Activated T-cell treated with anti-CD3 and anti-CD28 coated beads, Interleukin-2, amount 50 U/mL, for 4 hours (primary cell): Measurements from ENCODE around the gene DAAM1. TPM values are rescaled to one million over a fixed set of nuclear protein-coding genes. Genes with fewer than 3 reads are reported as not detected.

ENCODE experiments used
- ATAC-seq, 2 donors: fragments of 200-7000 bp; cut with Tn5 transposase; one replicate each; pipeline ENCODE4 v1.10.0; 2021
- DNase-seq: peaks from one replicate; pipeline ENCODE4 v3.0.0-alpha.2; 2020
- H3K27me3 Mint-ChIP-seq: one replicate; pipeline ENCODE4 v1.8.0; 2021; ENCODE audit warnings: low read depth, mixed read lengths
- H3K36me3 Mint-ChIP-seq: one replicate; pipeline ENCODE4 v1.8.0; 2022; ENCODE audit warnings: mixed read lengths; ENCODE audit not compliant: insufficient read depth
- H3K4me1 Mint-ChIP-seq: one replicate; pipeline ENCODE4 v1.8.0; 2021; ENCODE audit warnings: low read depth, mixed read lengths
- H3K4me3 Mint-ChIP-seq: one replicate; pipeline ENCODE4 v1.8.0; 2021; ENCODE audit warnings: mild to moderate bottlenecking, moderate library complexity, mixed read lengths
- H3K9me3 Mint-ChIP-seq: one replicate; pipeline ENCODE4 v1.8.0; 2021; ENCODE audit warnings: mixed read lengths
- total RNA-seq, 3 donors: library from RNA; stranded (reverse); gene quantifications; one replicate each; pipeline ENCODE4 v1.2.1, GENCODE V29; 2021

Gene DAAM1
- total RNA-seq, 3 donors from 2014 or later: 4.5 to 6.0 (median 5.2) TPM

- H3K27me3 Mint-ChIP-seq: no peaks in the 10 kb centered on the region
Observed at GRCh38 chr14:59268011-59268410, 79.5 kb downstream of the DAAM1 start.

GRCh38 chr14:59268858-59269257 is 80.4 kb downstream of the DAAM1 start:
- Mint-ChIP-seq H3K4me1 (peaks cover 10% of the 10 kb centered on the region), H3K36me3 (peaks cover 45% of the 10 kb centered on the region), H3K4me3 (no peak overlapping the region), H3K9me3 (no peaks in the 10 kb centered on the region), H3K27me3 (no peaks in the 10 kb centered on the region)
- ATAC-seq (no peak), DNase-seq (no peak)

More at GRCh38 chr14:59268011-59268410, 79.5 kb downstream of the DAAM1 start:
- peaks cover 9% of the 10 kb centered on the region for H3K4me1 Mint-ChIP-seq
- ATAC-seq (no peak), DNase-seq (no peak)
- no peak overlapping the region for H3K4me3 Mint-ChIP-seq
- peaks cover 50% of the 10 kb centered on the region for H3K36me3 Mint-ChIP-seq
- H3K9me3 Mint-ChIP-seq: no peaks in the 10 kb centered on the region

DNA sequence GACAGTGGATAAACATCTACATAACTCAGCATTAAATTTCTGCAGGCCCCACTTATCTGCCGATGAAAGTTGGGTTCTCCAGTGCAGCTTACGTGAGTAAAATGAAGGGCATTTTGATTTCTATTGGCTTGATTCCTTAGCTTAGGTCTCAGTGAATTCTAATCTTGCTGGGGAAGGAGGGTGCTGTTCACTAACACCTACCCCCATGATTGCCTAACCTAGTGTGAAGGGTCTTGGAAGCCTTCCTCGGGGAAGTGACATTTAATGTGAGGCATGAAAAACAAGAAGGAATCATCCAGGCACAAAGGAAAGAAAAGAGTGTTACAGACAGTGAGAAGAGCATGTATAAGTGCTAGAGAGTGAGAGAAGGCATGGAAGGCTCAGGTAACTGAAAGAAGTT is 81.0 kb downstream of the DAAM1 start:
- Mint-ChIP-seq H3K9me3 (no peaks in the 10 kb centered on the region), H3K27me3 (no peaks in the 10 kb centered on the region), H3K4me1 (peaks cover 13% of the 10 kb centered on the region), H3K4me3 (no peak overlapping the region), H3K36me3 (peaks cover 39% of the 10 kb centered on the region)
- ATAC-seq: no peak
- no peak for DNase-seq

DNA sequence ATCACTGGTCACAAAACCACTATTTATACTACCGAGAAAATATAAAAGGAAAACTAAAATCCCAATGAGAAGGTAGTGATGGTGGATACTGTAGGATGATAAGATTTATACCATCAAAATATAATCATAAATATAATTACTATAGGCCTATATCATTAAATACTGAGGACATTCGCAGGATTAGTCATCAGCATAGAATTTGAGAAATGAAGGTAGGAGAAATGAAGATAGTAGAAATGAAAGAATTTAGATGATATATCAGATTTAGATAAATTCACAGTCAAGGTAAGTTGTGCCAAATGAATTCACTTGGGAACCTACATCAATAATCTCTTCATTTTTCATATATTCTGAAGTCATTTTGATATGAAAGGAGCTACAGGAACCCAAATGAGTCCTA is 82.8 kb downstream of the DAAM1 start:
- Mint-ChIP-seq H3K4me3 (no peak overlapping the region), H3K9me3 (no peaks in the 10 kb centered on the region), H3K27me3 (no peaks in the 10 kb centered on the region)

DNA sequence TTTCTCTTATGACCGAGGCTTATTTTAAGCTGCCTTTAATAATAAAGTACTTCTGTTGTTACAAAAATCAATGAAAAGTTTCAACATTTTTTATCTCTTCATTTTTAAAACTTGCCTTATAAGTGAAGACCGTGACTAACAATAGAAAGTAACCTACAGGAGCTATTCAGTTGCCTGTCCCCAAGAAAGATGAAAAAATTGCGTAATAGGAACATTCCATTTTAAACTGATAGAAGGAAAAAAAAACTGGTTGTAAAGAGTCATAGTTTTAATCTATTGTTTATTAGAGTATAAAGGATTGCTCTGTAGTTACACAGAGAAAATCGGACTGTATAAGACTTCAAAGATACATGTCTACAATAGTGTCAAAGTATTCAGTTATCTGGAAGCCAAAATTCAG is 83.3 kb downstream of the DAAM1 start:
- H3K27me3 Mint-ChIP-seq: no peaks in the 10 kb centered on the region
- no peak overlapping the region for H3K4me3 Mint-ChIP-seq

More for the DNA sequence above, 82.8 kb downstream of the DAAM1 start:
- Mint-ChIP-seq H3K36me3 (peaks cover 24% of the 10 kb centered on the region), H3K4me1 (peaks cover 24% of the 10 kb centered on the region)
- DNase-seq (no peak), ATAC-seq (no peak)

GRCh38 chr14:59272633-59273032 is 84.2 kb downstream of the DAAM1 start:
- no peaks in the 10 kb centered on the region for H3K9me3 Mint-ChIP-seq
- peaks cover 24% of the 10 kb centered on the region for H3K4me1 Mint-ChIP-seq
- no peaks in the 10 kb centered on the region for H3K27me3 Mint-ChIP-seq
- no peak overlapping the region for H3K4me3 Mint-ChIP-seq
- peaks cover 13% of the 10 kb centered on the region for H3K36me3 Mint-ChIP-seq
- no peak for ATAC-seq
- DNase-seq: no peak

More for the DNA sequence above, 83.3 kb downstream of the DAAM1 start:
- no peak for DNase-seq
- Mint-ChIP-seq H3K9me3 (no peaks in the 10 kb centered on the region), H3K4me1 (peaks cover 27% of the 10 kb centered on the region), H3K36me3 (peaks cover 19% of the 10 kb centered on the region)
- no peak for ATAC-seq

DNA sequence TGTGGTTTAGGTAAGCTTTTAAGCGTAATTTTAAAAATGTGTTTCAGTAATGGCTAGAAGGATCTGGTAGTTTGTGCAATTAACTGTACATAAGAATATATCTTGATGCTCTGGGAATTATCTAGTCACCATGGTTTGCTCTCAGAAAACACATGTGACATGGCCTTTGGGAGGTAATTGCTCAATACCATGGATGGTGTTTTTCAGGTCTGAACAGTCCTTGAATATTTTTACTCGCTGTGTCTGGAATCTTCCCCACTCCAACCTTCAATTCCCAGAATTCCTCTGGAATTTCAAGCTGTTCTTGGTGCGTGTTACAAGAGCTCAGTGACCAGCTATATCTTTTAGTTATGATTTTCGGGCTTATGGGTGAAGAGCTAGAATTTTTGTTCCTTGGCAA is 85.3 kb downstream of the DAAM1 start:
- Mint-ChIP-seq H3K9me3 (no peaks in the 10 kb centered on the region), H3K4me1 (peaks cover 26% of the 10 kb centered on the region), H3K4me3 (no peak overlapping the region), H3K27me3 (no peaks in the 10 kb centered on the region), H3K36me3 (peaks cover 14% of the 10 kb centered on the region)
- DNase-seq (no peak), ATAC-seq (no peak)

DNA sequence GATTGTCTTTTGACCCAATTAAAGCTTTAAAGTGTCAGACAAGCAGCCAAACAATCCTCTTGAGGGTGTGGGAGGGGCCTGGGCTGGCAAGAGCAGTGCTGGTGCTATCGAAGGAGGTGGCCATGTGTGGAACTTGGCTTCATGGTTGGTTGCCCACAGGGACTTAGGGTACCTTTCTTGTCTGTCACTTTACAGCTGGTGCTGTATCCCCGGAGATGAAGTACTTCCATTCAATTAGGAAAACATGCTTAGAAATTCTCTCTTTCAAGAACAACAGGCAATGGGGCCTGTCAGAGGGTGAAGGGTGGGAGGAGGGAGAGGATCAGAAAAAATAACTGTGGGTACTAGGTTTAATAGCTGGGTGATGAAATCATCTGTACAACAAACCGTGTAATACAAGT is 86.5 kb downstream of the DAAM1 start:
- no peak for ATAC-seq
- Mint-ChIP-seq H3K36me3 (peaks cover 8% of the 10 kb centered on the region), H3K27me3 (no peaks in the 10 kb centered on the region), H3K9me3 (no peaks in the 10 kb centered on the region), H3K4me1 (peaks cover 26% of the 10 kb centered on the region), H3K4me3 (no peak overlapping the region)
- DNase-seq: no peak

DNA sequence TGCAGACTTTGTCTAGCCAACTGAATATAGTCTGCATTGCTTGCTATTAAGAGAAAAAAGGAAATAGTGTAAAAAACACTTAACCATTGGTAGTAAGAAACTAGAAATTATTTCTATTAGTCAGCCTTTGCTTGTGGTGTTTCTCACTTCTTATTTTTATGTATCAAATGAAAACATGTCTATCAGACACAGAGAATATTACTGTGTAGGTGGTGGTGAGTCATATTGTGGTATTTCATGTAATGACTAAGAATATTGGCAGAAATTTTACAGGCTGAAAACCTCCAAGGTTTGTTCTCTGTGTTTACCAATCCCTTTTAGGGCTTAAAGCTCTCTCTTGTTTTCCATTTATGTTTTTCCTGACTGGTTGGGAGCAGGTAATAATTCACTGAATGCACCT is 87.2 kb downstream of the DAAM1 start:
- Mint-ChIP-seq H3K4me3 (no peak overlapping the region), H3K27me3 (no peaks in the 10 kb centered on the region), H3K9me3 (no peaks in the 10 kb centered on the region), H3K36me3 (peaks cover 9% of the 10 kb centered on the region), H3K4me1 (peaks cover 26% of the 10 kb centered on the region)
- ATAC-seq (peak; percentile 87 to 91), DNase-seq (no peak)

- Mint-ChIP-seq H3K4me3 (no peak overlapping the region), H3K27me3 (no peaks in the 10 kb centered on the region), H3K36me3 (peaks cover 9% of the 10 kb centered on the region), H3K4me1 (peaks cover 26% of the 10 kb centered on the region), H3K9me3 (no peaks in the 10 kb centered on the region)
- DNase-seq (no peak), ATAC-seq (no peak)
Observed at GRCh38 chr14:59276235-59276634, 87.8 kb downstream of the DAAM1 start.

DNA sequence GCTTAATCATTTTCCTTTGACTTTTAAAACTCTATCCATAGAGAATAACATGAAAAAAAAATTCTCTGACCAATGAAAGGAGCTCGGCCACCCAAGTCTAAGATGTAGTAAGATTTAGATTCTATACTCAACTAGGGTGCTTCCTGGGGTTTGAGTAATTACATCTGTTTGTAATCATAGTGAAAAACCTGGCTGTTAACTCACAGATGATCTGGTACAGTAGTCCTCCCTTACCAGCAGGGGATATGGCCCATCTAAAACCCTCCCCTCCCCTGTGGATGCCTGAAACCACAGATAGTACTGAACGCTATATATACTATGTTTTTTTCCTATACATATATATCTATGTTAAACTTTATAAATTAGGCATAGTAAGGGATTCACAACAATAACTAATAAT is 89.2 kb downstream of the DAAM1 start:
- Mint-ChIP-seq H3K9me3 (no peaks in the 10 kb centered on the region), H3K4me3 (no peak overlapping the region), H3K27me3 (no peaks in the 10 kb centered on the region), H3K36me3 (peaks cover 13% of the 10 kb centered on the region), H3K4me1 (peaks cover 26% of the 10 kb centered on the region)
- ATAC-seq (no peak), DNase-seq (no peak)

- Mint-ChIP-seq H3K36me3 (peaks cover 16% of the 10 kb centered on the region), H3K9me3 (no peaks in the 10 kb centered on the region), H3K4me3 (no peak overlapping the region), H3K4me1 (peaks cover 26% of the 10 kb centered on the region), H3K27me3 (no peaks in the 10 kb centered on the region)
- ATAC-seq: no peak
- DNase-seq: no peak
Observed at GRCh38 chr14:59278111-59278510, 89.6 kb downstream of the DAAM1 start.

DNA sequence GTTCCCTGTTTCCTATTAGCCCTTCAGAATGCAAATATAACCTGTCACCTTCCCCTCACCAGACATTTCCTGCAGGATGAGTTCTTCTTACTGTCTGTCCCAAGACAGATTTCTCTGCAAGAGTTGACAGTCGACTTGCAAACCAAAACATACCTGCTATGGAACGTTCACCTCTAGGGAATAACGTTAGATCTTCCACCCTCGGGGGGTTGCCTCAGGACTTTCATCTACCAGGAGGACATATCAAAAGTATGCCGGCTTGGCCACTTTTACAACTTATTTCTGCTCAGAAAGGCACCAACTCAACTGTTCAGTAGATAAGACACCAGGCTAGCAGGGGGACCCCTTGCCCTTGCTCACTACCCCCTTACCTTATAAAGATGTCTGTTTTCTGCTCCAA is 92.5 kb downstream of the DAAM1 start:
- Mint-ChIP-seq H3K9me3 (peaks cover 18% of the 10 kb centered on the region), H3K4me1 (peaks cover 8% of the 10 kb centered on the region), H3K27me3 (no peaks in the 10 kb centered on the region), H3K4me3 (no peak overlapping the region), H3K36me3 (peaks cover 28% of the 10 kb centered on the region)
- no peak for DNase-seq
- no peak for ATAC-seq

DNA sequence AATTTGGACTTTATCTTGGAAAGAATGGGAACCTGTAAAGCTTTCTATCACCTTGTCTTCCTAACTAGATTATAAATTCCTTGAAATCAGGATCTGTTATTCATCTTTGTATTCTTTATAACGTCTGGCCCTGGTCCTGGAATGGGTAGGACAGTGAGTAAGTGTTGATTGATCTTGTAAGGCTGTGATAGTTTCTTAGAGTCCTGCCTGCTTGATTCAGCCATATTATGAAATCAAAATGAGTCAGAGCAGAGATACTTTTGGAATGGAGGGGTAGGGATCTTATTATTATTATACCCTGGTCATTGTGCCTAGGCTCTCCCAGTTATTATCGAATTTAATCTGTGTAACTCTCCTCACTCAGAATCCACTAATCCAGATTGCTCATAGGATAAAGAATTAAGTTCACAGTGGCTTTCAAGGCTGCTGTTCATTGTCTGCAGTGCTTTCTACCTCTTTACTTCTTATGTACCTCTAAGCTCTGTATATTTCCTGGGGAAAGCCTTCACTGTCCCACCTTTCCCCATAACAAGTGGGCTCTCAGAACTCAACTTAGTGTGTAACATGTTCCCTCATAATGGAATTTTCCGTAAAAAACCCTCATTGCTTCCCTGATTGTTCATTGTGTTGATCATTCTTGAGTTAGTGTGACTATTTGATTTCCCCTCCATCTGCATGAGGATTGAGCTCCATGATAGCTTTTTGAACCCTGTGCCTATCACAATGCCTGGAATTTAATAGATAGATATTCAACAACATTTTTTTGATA is 93.3 kb downstream of the DAAM1 start:
- H3K27me3 Mint-ChIP-seq: no peaks in the 10 kb centered on the region
- H3K36me3 Mint-ChIP-seq: peaks cover 28% of the 10 kb centered on the region
- ATAC-seq (no peak), DNase-seq (no peak)
- peaks cover 18% of the 10 kb centered on the region for H3K9me3 Mint-ChIP-seq
- peaks cover 2% of the 10 kb centered on the region for H3K4me1 Mint-ChIP-seq
- H3K4me3 Mint-ChIP-seq: no peak overlapping the region

GRCh38 chr14:59282378-59282765 is 93.9 kb downstream of the DAAM1 start:
- DNase-seq (no peak), ATAC-seq (no peak)
- Mint-ChIP-seq H3K4me1 (peaks cover 2% of the 10 kb centered on the region), H3K4me3 (no peak overlapping the region), H3K9me3 (peaks cover 18% of the 10 kb centered on the region), H3K27me3 (no peaks in the 10 kb centered on the region), H3K36me3 (peaks cover 28% of the 10 kb centered on the region)
